CD14-positive monocyte (primary cell): Measurements from ENCODE around the gene UBIAD1. TPM values are rescaled to one million over a fixed set of nuclear protein-coding genes. Genes with fewer than 3 reads are reported as not detected.
"Not testable (repeated sequence)": the region's sequence is repeated elsewhere in the genome, so short reads cannot be mapped to it uniquely, and the experiment has no call there.

Source experiments
- DNase-seq, 3 donors: peaks; one replicate each; pipeline ENCODE4 v3.0.0-alpha.2; 2011 to 2022
- H2AFZ ChIP-seq: 2 replicates; pipeline ENCODE4 v1.6.0; 2012; ENCODE audit warnings: mild to moderate bottlenecking, low read depth, low read length, inconsistent platforms; ENCODE audit not compliant: insufficient read depth, poor library complexity, severe bottlenecking
- H3K27ac ChIP-seq, 2 donors: 1 replicate in 1 of 2; 2 replicates in 1 of 2; pipeline ENCODE4 v1.5.1; 2012 to 2013; ENCODE audit warnings: low read length in 2 of 2, control low read depth in 1 of 2, inconsistent platforms in 1 of 2, low read depth in 1 of 2, mild to moderate bottlenecking in 1 of 2
- H3K27me3 ChIP-seq, 2 donors: one replicate each; pipeline versions ENCODE4 v1.6.0 to v1.6.1; 2011 to 2013; ENCODE audit warnings: low read length in 2 of 2; ENCODE audit not compliant: control insufficient read depth in 2 of 2, insufficient read depth in 2 of 2
- H3K36me3 ChIP-seq, 2 donors: replicated peaks in 1 of 2; 1 replicate in 1 of 2; 2 replicates in 1 of 2; pipeline versions ENCODE4 v1.5.1 to v1.6.1; 2012 to 2013; ENCODE audit warnings: low read length in 2 of 2, control low read depth in 1 of 2, inconsistent platforms in 1 of 2, mild to moderate bottlenecking in 1 of 2; ENCODE audit not compliant: insufficient read depth in 2 of 2, control insufficient read depth in 1 of 2
- H3K4me1 ChIP-seq, 2 donors: 1 replicate in 1 of 2; 2 replicates in 1 of 2; pipeline versions ENCODE4 v1.5.1 to v1.6.1; 2012 to 2013; ENCODE audit warnings: low read length in 2 of 2, control low read depth in 1 of 2, inconsistent platforms in 1 of 2, mild to moderate bottlenecking in 1 of 2, moderate library complexity in 1 of 2; ENCODE audit not compliant: insufficient read depth in 2 of 2, control insufficient read depth in 1 of 2
- H3K4me2 ChIP-seq: replicated peaks from 2 replicates; pipeline ENCODE3; 2012; ENCODE audit warnings: low read length, moderate library complexity, mild to moderate bottlenecking; ENCODE audit not compliant: poor library complexity, severe bottlenecking; ENCODE audit errors: extremely low read depth
- H3K4me3 ChIP-seq, 3 experiments: fragments of 200-600 bp in 1 of 3; sonication (generic) in 1 of 3; replicated peaks in 1 of 3; 1 replicate in 2 of 3; 2 replicates in 1 of 3; pipeline ENCODE4 v1.5.1; 2011 to 2013; ENCODE audit warnings: low read length in 3 of 3, mild to moderate bottlenecking in 3 of 3, control low read depth in 2 of 3, low read depth in 2 of 3, inconsistent platforms in 1 of 3, moderate library complexity in 1 of 3
- H3K79me2 ChIP-seq: 2 replicates; pipeline ENCODE4 v1.6.0; 2012; ENCODE audit warnings: mild to moderate bottlenecking, control low read depth, inconsistent platforms, low read length, moderate library complexity; ENCODE audit not compliant: insufficient read depth
- H3K9ac ChIP-seq: 2 replicates; pipeline ENCODE4 v1.6.0; 2017; ENCODE audit warnings: low read length, mild to moderate bottlenecking; ENCODE audit not compliant: insufficient read depth, poor library complexity, severe bottlenecking
- H3K9me3 ChIP-seq, 2 donors: replicated peaks in 1 of 2; 1 replicate in 1 of 2; 2 replicates in 1 of 2; pipeline versions ENCODE4 v1.5.1 to v1.6.1; 2012 to 2013; ENCODE audit warnings: low read length in 2 of 2, control low read depth in 1 of 2; ENCODE audit not compliant: control insufficient read depth in 1 of 2, insufficient read depth in 1 of 2
- H4K20me1 ChIP-seq: 2 replicates; pipeline ENCODE4 v1.6.0; 2012; ENCODE audit warnings: mild to moderate bottlenecking, low read length, control low read depth, moderate library complexity; ENCODE audit not compliant: insufficient read depth
- H3K27ac Mint-ChIP-seq, 7 donors: one replicate each; pipeline ENCODE4 v1.8.0; 2020; ENCODE audit warnings: mild to moderate bottlenecking in 7 of 7, mixed read lengths in 7 of 7, moderate library complexity in 6 of 7, inconsistent platforms in 2 of 7
- H3K27me3 Mint-ChIP-seq, 3 donors: one replicate each; pipeline ENCODE4 v1.8.0; 2021 to 2022; ENCODE audit warnings: low read depth in 3 of 3, mild to moderate bottlenecking in 3 of 3, mixed read lengths in 3 of 3, moderate library complexity in 3 of 3, inconsistent platforms in 1 of 3
- H3K36me3 Mint-ChIP-seq, 2 donors: one replicate each; pipeline ENCODE4 v1.8.0; 2020; ENCODE audit warnings: mixed read lengths in 2 of 2, inconsistent platforms in 1 of 2, mild to moderate bottlenecking in 1 of 2
- H3K4me1 Mint-ChIP-seq: one replicate; pipeline ENCODE4 v1.8.0; 2020; ENCODE audit warnings: mild to moderate bottlenecking, mixed read lengths
- H3K4me3 Mint-ChIP-seq, 2 donors: one replicate each; pipeline ENCODE4 v1.8.0; 2020; ENCODE audit warnings: mild to moderate bottlenecking in 2 of 2, mixed read lengths in 2 of 2, moderate library complexity in 1 of 2
- H3K9me3 Mint-ChIP-seq, 7 donors: one replicate each; pipeline ENCODE4 v1.8.0; 2020 to 2022; ENCODE audit warnings: mixed read lengths in 7 of 7, mild to moderate bottlenecking in 6 of 7, moderate library complexity in 6 of 7, inconsistent platforms in 2 of 7
- WGBS: methylation state at CpG from one replicate; pipeline ENCODE4 v1.1.5; 2013; ENCODE audit warnings: missing lambda C conversion rate; ENCODE audit not compliant: insufficient coverage; 5-methylcytosine and 5-hydroxymethylcytosine counted together
- intact Hi-C, 2 donors: fragments of 100-400 bp; cut with micrococcal nuclease; formaldehyde crosslinking; loops; one replicate each; pipeline versions ENCODE4 v1.15.0 to v1.15.1; 2023
- polyA plus RNA-seq, 3 donors: library from polyadenylated mRNA; depleted of rRNA in 1 of 3; unstranded in 2 of 3; stranded (reverse) in 1 of 3; fragments of 300-500 nt in 2 of 3; fragments of >200 nt in 1 of 3; fragmentation: Illumina TruSeq in 2 of 3; gene quantifications; 1 replicate in 2 of 3; 2 replicates in 1 of 3; pipeline ENCODE4 v1.2.3, GENCODE V29; 2012 to 2021
- TF ChIP-seq, protein P1 (sequence below): fragments of 200-600 bp; IDR thresholded peaks from one replicate; pipeline ENCODE4 v1.8.0; 2022; ENCODE audit warnings: antibody characterized with exemption, mild to moderate bottlenecking

UBIAD1 gene
- polyA plus RNA-seq, 3 donors: 4.3 to 10.5 (median 9.8) TPM

GRCh38 chr1:11266268-11267074 lies 6.5 kb upstream of the UBIAD1 start:
- H3K4me3 ChIP-seq: no peak overlapping the region
- no peak overlapping the region for H2AFZ ChIP-seq
- H3K27me3 ChIP-seq: no peaks in the 10 kb centered on the region
- no peak for DNase-seq
- no peak overlapping the region for H3K27ac Mint-ChIP-seq
- H3K9me3 ChIP-seq: no peaks in the 10 kb centered on the region
- WGBS: 98% methylated on average over 9 of the region's 12 CpGs
- H3K4me1 Mint-ChIP-seq: peaks cover 9% of the 10 kb centered on the region
- H3K79me2 ChIP-seq: peaks cover 9% of the 10 kb centered on the region
- no peaks in the 10 kb centered on the region for H3K36me3 ChIP-seq
- H3K9me3 Mint-ChIP-seq: no peaks in the 10 kb centered on the region
- H3K27me3 Mint-ChIP-seq: peaks cover 2 to 7% (median 2%) of the 10 kb centered on the region in 3 donors
- H4K20me1 ChIP-seq: no peaks in the 10 kb centered on the region
- TF ChIP-seq, protein P1, sequence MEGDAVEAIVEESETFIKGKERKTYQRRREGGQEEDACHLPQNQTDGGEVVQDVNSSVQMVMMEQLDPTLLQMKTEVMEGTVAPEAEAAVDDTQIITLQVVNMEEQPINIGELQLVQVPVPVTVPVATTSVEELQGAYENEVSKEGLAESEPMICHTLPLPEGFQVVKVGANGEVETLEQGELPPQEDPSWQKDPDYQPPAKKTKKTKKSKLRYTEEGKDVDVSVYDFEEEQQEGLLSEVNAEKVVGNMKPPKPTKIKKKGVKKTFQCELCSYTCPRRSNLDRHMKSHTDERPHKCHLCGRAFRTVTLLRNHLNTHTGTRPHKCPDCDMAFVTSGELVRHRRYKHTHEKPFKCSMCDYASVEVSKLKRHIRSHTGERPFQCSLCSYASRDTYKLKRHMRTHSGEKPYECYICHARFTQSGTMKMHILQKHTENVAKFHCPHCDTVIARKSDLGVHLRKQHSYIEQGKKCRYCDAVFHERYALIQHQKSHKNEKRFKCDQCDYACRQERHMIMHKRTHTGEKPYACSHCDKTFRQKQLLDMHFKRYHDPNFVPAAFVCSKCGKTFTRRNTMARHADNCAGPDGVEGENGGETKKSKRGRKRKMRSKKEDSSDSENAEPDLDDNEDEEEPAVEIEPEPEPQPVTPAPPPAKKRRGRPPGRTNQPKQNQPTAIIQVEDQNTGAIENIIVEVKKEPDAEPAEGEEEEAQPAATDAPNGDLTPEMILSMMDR: no peak
- no peak overlapping the region for H3K4me3 Mint-ChIP-seq
- no peak overlapping the region for H3K27ac ChIP-seq
- H3K4me2 ChIP-seq: no peak overlapping the region
- H3K9ac ChIP-seq: no peak overlapping the region
- intact Hi-C loops: loop anchor here in 1 of 2 donors (10.0 kb wide), 2 partner anchors 172 to 252 kb away; partner anchors contain the start of genes EXOSC10 and TARDBP
- peaks cover 11 to 12% of the 10 kb centered on the region in 2 donors for H3K4me1 ChIP-seq
- no peaks in the 10 kb centered on the region for H3K36me3 Mint-ChIP-seq

DNA sequence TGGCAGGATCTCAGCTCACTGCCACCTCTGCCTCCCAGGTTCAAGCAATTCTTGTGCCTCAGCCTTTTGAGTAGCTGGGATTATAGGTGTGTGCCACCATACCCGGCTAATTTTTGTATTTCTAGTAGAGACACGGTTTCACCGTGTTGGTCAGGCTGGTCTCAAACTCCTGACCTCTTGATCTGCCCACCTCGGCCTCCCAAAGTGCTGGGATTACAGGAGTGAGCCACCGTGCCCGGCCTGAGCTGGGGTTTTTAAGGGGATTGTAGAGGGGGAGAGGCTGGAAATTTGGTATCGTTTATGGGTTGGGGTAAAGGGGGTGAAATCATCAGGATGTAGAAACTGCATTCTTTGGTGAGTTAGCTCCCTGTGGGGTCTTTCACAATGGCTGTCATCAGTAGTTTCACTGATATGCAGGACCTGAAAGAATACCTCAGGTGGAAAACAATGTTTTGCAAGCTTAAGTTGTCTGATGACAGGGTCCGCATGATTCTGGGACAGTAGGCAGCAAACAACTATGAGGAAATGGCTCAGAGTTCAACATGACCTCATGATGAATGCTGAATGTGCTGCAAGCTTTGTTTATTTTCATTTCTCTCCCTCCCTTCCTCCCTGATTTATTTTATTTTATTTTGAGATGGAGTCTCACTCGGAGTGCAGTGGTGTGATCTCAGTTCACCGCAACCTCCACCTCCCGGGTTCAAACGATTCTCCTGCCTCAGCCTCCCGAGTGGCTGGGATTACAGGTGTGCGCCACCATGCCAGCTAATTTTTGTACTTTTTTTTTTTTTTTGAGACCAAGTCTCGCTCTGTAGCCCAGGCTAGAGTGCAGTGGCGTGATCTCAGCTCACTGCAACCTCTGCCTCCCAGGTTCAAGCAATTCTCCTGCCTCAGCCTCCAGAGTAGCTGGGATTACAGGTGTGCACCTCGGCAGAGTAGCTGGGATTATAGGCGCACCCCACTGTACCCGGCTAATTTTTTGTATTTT lies 5.4 kb upstream of the UBIAD1 start:
- H3K79me2 ChIP-seq, H3K4me2 ChIP-seq, H3K27ac ChIP-seq, H3K4me1 Mint-ChIP-seq, H3K36me3 Mint-ChIP-seq, H3K36me3 ChIP-seq, H3K27me3 ChIP-seq, H3K9ac ChIP-seq, H3K4me3 Mint-ChIP-seq, H3K27ac Mint-ChIP-seq, H3K9me3 ChIP-seq, H3K4me3 ChIP-seq, H4K20me1 ChIP-seq, H3K9me3 Mint-ChIP-seq, H3K27me3 Mint-ChIP-seq, DNase-seq, H2AFZ ChIP-seq: not testable (repeated sequence)
- WGBS: 94% methylated on average over 11 of the region's 19 CpGs
- intact Hi-C loops: loop anchor here in 1 of 2 donors (10.0 kb wide), 2 partner anchors 173 to 253 kb away; partner anchors contain the start of genes EXOSC10 and TARDBP
- H3K4me1 ChIP-seq: peaks cover 10 to 11% of the 10 kb centered on the region in 2 donors
